ENCODE data around the gene ZP3.
"Not testable (repeated sequence)": the region's sequence is repeated elsewhere in the genome, so short reads cannot be mapped to it uniquely, and the experiment has no call there.

Gene ZP3

GRCh38 chr7:76428868-76429805 lies 4.4 kb downstream of the ZP3 start:
- CTCF ChIA-PET, result no interaction called here
- POLR2A ChIA-PET, result no interaction called here
- TF ChIP-seq CTCF (IDR thresholded peaks at IDR 0.05; ENCODE audit: control extremely low read depth, extremely low read depth, low read depth, missing control alignments), result no peak
- DNase-seq (ENCODE audit: extremely low spot score), result no peak

GRCh38 chr7:76430211-76430610 lies 5.5 kb downstream of the ZP3 start:
- no peak for TF ChIP-seq CTCF (IDR thresholded peaks at IDR 0.05; ENCODE audit: control extremely low read depth, extremely low read depth, low read depth, missing control alignments)
- ChIA-PET POLR2A (no interaction called here), CTCF (no interaction called here)
- DNase-seq (ENCODE audit: extremely low spot score), result no peak

GRCh38 chr7:76430836-76431235 lies 6.1 kb downstream of the ZP3 start:
- no peak for TF ChIP-seq CTCF (IDR thresholded peaks at IDR 0.05; ENCODE audit: control extremely low read depth, extremely low read depth, low read depth, missing control alignments)
- POLR2A ChIA-PET, result no interaction called here
- DNase-seq (ENCODE audit: extremely low spot score), result no peak
- CTCF ChIA-PET, result interaction anchor here (0.8 to 1.0 kb wide), 3 partner anchors 12 to 112 kb away, joined by 3 read pairs; no protein-coding TSS in a partner anchor

GRCh38 chr7:76437873-76438272 lies 13.1 kb downstream of the ZP3 start:
- peak; percentile 72 for TF ChIP-seq CTCF (IDR thresholded peaks at IDR 0.05; ENCODE audit: control extremely low read depth, extremely low read depth, low read depth, missing control alignments)
- CTCF ChIA-PET; DNase-seq (ENCODE audit: extremely low spot score); POLR2A ChIA-PET: not testable (repeated sequence)

- CTCF ChIA-PET; POLR2A ChIA-PET; DNase-seq (ENCODE audit: extremely low spot score): not testable (repeated sequence)
Measured at GRCh38 chr7:76439120-76439888, 14.6 kb downstream of the ZP3 start.

GRCh38 chr7:76440404-76440803 lies 15.7 kb downstream of the ZP3 start:
- POLR2A ChIA-PET; DNase-seq (ENCODE audit: extremely low spot score); CTCF ChIA-PET: not testable (repeated sequence)

- POLR2A ChIA-PET; CTCF ChIA-PET; DNase-seq (ENCODE audit: extremely low spot score): not testable (repeated sequence)
Measured at GRCh38 chr7:76441792-76442191, 17.0 kb downstream of the ZP3 start.

- POLR2A ChIA-PET; CTCF ChIA-PET; DNase-seq (ENCODE audit: extremely low spot score): not testable (repeated sequence)
Measured at GRCh38 chr7:76442664-76443446, 18.1 kb downstream of the ZP3 start.

GRCh38 chr7:76443846-76444245 lies 19.1 kb downstream of the ZP3 start:
- CTCF ChIA-PET; POLR2A ChIA-PET; DNase-seq (ENCODE audit: extremely low spot score): not testable (repeated sequence)

- CTCF ChIA-PET, result not testable (repeated sequence)
Measured at GRCh38 chr7:76445577-76446008, 20.8 kb downstream of the ZP3 start.

GRCh38 chr7:76457017-76457416 lies 32.3 kb downstream of the ZP3 start:
- POLR2A ChIA-PET; CTCF ChIA-PET; DNase-seq (ENCODE audit: extremely low spot score): not testable (repeated sequence)

More at GRCh38 chr7:76445577-76446008, 20.8 kb downstream of the ZP3 start:
- POLR2A ChIA-PET; DNase-seq (ENCODE audit: extremely low spot score): not testable (repeated sequence)

GRCh38 chr7:76458504-76458903 lies 33.8 kb downstream of the ZP3 start:
- DNase-seq (ENCODE audit: extremely low spot score); CTCF ChIA-PET; POLR2A ChIA-PET: not testable (repeated sequence)
